GM12873 (cell line): ENCODE data around the gene PPP2R2D.

Source experiments
- TF ChIP-seq, protein P1 (sequence below): IDR thresholded peaks from 2 replicates; pipeline ENCODE4 v1.5.1; 2012; ENCODE audit warnings: low read depth, mild to moderate bottlenecking, moderate library complexity, low read length, control low read depth; ENCODE audit not compliant: insufficient read depth; ENCODE audit errors: missing control alignments

PPP2R2D gene

DNA sequence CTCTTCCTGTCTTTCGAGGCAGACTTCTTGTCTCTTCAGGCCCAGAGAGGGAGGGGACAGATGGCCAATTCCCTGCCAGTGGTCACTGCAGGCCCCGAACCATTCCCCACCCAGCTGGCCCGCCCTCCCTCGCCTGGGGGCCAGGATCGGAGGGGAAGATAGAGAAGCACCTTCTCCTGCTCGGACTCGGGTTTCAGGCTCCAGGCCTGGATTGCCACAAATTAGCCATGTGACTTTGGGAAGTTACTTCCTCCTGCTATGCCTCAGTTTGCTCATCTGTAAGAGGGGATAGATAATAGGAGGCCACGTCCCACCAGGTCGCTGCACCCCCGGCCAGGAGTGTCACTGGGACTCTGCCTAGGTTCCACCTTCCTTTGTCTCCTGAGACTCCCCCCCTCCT is 24.8 kb upstream of the PPP2R2D start:
- TF ChIP-seq, protein P1, sequence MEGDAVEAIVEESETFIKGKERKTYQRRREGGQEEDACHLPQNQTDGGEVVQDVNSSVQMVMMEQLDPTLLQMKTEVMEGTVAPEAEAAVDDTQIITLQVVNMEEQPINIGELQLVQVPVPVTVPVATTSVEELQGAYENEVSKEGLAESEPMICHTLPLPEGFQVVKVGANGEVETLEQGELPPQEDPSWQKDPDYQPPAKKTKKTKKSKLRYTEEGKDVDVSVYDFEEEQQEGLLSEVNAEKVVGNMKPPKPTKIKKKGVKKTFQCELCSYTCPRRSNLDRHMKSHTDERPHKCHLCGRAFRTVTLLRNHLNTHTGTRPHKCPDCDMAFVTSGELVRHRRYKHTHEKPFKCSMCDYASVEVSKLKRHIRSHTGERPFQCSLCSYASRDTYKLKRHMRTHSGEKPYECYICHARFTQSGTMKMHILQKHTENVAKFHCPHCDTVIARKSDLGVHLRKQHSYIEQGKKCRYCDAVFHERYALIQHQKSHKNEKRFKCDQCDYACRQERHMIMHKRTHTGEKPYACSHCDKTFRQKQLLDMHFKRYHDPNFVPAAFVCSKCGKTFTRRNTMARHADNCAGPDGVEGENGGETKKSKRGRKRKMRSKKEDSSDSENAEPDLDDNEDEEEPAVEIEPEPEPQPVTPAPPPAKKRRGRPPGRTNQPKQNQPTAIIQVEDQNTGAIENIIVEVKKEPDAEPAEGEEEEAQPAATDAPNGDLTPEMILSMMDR = no peak

DNA sequence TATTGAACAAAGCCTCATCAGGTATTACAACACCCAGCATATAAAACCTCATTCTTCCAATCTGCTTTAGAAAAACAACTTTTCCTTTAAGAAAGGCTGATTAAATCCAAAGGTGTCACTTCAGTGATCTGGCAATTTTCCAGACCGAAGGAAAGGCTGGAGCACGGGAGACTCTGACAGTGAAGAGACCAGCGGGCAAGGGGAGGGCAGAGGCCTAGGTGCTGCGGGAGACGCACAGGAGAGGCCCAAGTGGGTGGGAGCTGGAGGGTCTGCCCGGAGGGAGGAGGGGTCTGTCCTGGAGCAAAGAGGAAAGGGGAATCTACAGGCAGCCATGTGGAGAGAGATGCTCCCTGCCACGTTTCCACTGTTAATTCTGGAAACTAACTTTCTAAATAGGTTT is 24.3 kb upstream of the PPP2R2D start:
- TF ChIP-seq, protein P1 = no peak

DNA sequence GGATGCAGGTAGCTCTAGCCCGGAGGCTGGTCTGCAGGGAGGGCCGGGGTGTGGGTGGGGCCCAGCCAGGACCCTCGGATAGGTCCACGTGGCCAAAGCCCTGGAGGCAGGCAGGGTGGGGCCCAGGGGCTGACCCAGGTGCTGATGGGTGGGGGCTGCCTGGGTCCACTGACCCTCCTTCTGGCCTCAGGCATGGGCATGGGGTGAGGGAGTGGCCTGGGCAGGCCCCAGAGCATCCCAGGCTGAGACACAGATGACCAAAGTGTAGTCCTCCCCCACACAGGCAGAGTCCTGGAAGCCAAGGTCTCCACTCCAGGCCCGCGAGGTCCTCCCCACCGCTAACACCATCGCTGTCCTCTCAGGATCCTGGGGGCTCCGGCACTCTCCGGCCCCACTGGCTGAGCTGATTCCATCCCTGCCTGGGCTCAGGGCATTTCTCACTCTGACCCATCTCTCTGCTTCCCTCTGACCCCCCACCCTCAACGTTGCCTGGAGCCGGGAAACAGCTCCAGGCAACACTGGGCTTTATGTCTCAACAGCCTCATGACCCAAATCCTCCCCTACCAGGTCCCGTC is 20.7 kb upstream of the PPP2R2D start:
- TF ChIP-seq, protein P1 = no peak

DNA sequence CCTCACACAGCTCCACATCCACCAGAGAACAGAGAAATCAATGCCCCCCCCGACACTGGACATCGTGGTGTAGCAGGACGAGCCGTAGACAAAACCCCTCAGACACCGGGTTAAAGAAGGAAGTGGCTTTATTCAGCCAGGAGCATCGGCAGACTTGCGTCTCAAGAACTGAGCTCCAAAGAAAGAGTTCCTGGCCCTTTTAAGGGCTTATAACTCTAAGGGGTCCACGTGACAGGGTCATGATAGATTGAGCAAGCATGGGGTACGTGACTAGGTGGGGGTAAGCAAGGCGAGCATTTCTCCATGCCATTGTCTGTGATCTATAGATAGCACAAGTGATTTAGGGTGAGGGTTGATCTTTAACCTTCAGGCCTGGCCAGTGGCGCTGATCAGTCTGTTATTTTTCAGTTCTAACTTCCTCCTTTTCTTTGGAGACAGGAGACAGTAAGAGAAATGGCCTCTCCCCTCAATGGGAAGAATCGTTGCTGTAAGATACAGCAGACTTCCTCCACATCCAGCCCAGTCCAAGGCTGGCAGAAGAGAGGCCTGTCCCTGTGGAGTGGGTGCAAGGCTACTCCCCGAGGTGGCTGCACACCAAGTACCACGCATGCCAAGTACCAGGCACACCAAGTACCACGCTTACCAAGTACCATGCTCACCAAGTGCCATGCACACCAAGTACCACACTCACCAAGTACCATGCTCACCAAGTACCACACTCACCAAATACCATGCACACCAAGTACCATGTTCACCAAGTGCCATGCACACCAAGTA is 19.5 kb upstream of the PPP2R2D start:
- TF ChIP-seq, protein P1 = no peak

DNA sequence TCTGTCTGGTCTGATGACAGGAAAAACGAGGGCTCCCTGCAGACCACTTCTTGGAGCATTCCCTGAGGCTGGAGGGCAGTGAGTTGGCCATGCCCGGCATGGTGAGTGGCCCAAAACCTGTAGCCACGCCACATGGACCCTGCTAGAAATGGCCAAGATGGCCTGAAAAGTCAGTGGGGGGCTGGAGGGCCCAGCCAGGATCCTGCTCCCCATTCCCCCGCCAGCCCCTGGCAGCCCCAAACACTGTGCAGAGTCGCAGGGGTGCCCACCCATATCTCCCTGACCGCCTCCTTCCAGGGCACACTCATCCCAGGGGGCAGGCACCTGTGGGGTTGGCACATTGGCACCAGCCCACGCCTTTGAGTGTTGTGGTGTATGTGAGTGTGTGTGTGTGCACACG is 18.7 kb upstream of the PPP2R2D start:
- TF ChIP-seq, protein P1 = no peak

DNA sequence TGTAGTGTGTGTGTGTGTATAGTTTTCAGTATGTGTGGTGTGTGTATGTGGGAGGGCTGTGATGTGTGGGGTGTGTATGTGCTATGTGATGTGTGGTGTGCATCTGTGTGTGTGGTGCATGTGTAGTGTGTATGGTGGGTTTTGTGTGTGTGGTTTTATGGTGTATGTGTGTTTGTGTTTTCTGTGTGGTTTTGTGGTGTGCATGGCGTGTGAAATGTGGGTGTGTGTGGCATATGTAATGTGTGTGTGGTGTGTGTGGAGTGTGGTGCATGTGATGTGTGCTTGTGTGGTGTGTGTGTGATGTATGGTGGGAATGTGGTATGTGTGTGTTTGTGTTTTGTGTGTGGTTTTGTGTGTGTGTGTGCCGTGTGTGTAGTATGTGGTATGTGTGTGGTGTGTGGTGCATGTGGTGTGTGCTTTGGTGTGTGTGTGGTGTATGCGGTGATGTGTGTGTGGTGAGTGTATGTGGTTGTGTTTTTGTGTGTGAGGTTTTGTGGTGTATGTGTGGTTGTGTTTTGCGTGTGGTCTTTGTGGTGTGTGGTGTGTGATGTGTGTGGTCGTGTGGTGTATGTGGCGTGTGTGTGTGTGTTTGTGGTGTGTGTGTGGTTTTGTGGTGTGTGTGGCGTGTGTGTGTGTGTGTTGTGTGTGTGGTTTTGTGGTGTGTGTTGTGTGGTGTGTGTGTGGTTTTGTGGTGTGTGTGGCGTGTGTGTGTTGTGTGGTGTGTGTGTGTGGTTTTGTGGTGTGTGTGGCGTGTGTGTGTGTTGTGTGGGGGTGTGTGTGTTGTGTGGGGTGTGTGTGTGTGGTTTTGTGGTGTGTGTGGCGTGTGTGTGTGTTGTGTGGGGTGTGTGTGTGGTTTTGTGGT is 18.0 kb upstream of the PPP2R2D start:
- TF ChIP-seq, protein P1 = no peak
